NOMO-1 (cell line): ENCODE data around the gene SHC4.
"Not testable (repeated sequence)": the region's sequence is repeated elsewhere in the genome, so short reads cannot be mapped to it uniquely, and the experiment has no call there.

Source experiments
- DNase-seq, 2 experiments: peaks; one replicate each; lab custom pipeline; 2025; ENCODE audit not compliant: unreplicated experiment in 2 of 2; lab: John Stamatoyannopoulos, UW

SHC4 gene

DNA sequence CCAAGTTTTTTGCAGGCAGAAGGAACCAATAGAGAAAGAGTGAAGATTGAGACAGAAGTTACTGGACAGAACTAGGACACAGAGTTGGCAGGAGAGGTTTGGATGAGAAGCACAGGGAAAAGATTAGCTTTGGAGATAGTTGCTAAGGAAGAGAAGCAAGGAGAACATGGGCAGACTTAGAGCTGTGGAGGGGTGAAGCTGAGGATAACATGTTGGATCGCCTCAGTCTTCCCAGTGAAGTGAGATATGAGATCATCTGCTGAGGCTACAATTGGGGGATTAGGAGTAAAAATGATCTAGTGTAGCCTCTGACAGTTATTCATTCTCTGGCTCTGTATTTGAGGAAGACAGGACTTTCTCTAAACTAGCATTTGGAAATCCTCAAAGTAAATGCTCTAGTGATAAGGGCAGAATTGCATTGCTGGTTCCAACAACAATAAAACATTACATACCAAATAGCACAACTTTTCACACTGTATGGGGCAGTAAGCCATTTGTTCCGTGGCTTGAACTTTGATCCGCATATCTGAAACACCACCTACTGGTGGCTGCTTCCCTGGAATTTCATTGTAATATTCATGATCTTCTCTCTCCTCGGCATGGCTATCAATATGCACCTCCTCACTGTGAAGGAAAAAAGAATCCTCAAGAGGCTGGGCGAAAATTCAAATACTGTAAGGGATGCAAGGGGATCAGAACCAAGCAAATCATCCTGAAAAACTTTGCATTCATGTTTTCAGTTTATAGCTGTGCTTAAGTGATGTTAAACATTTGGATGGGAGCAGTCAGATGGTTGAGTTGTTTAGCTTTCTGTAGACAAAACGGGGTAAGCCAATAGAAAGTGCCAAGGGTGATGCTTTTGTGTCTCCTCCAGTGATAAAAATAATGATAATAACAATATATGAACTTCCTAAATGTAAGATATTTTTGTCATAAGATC is 107.9 kb downstream of the SHC4 start:
- DNase-seq, result no peak

DNA sequence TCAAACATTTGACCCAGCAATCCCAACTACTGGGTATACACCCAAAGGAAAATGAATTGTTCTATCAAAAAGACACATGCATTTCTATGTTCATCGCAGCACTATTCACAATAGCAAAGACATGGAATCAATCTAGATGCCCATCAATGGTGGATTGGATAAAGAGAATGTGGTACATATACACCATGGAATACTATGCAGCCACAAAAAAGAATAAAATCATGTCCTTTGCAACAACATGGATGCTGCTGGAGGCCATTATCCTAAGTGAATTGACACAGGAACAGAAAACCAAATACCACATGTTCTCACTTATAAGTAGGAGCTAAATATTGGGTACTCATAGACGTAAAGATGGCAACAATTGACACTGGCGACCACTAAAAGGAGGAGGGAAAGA is 109.3 kb downstream of the SHC4 start:
- not testable (repeated sequence) for DNase-seq

DNA sequence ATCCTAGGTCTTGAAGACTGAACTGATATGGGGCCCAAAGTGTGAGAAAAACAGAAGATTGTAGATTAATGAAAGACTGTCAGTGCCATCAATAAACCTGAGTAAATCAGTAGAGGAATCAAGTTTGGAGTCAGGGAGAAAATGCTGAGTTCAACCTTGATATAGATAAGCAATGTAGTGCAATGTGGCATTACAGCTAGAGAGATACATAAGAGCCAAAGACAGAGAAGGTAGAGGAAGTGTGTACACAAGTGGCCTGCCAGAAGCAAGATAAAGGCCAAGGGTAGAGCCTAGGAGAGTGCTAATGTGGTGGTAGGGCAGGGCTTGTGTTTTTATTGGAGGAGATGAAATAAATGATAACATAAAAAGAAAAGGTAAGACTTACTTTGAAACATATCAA is 111.8 kb downstream of the SHC4 start:
- DNase-seq, result no peak

DNA sequence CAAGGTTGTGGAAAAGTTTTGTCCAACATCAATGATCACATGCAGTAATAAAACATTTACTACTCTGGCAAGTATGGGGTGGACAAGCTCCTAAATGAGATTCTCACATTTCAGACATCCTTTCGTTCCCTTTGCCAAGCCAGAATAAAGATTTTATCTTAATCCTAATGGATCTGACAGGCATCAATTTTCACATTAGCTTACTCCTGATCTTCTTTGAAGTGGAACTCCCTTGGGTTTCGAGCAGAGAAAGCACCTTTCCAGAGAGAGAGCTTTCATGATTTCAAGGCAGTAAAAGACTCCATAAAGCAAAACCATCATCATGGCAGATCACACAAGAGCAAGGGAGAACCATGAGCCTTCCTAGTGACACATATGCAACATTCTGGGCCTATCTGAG is 113.1 kb downstream of the SHC4 start:
- DNase-seq, result no peak

DNA sequence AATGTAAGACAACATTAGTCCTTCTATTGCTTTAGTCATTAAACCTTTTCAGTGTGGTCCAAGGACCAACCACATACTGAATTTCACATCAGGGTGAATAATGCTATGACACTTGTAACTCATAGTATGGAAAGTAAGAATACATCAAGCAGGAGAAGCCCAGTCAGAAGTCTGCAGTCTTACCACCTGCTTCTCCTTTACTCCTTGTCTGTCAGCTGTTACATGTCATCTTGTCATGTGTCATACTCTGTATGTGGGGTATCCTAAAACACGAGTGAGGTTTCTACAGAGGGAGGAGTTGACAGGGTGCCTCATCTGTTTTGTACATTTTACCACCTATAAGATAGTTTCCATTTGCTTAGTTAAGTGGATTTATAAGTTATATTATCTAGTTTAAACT is 118.6 kb downstream of the SHC4 start:
- no peak for DNase-seq

DNA sequence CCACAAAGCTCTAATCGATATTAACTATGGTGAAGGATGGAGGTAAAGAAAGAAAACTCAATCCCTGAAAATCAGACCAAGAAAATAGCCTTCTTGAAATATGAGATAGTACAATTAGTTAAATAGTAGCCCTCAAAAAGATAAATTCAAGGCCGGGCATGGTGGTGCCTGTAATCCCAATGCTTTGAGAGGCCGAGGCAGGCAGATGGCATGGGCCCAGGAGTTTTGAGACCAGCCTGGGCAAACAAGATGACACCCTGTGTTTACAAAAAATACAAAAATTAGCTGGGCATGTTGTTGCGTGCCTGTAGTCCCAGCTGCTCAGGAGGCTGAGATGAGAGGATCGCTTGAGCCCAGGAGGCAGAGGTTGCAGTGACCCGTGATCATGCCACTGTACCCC is 121.2 kb downstream of the SHC4 start:
- no peak for DNase-seq

DNA sequence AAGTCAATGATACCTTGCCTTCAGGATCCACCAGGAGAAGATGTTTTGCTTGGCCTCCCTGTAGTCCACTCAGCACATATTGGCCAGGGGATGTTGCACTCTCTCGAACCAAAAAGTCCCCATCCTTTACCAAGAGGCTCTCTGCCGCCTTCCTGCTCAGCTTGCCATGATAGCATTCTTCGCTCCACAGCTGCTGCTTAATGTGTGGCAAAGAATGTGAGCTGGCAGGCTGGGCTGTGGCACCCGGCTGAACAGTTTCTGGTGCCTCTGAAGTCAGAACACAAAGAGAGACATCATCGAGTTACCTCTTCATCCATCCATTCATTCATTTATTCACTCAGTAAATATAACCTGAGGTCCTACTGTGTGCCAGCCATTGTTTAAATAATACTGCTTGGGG is 129.0 kb downstream of the SHC4 start:
- DNase-seq, result no peak

DNA sequence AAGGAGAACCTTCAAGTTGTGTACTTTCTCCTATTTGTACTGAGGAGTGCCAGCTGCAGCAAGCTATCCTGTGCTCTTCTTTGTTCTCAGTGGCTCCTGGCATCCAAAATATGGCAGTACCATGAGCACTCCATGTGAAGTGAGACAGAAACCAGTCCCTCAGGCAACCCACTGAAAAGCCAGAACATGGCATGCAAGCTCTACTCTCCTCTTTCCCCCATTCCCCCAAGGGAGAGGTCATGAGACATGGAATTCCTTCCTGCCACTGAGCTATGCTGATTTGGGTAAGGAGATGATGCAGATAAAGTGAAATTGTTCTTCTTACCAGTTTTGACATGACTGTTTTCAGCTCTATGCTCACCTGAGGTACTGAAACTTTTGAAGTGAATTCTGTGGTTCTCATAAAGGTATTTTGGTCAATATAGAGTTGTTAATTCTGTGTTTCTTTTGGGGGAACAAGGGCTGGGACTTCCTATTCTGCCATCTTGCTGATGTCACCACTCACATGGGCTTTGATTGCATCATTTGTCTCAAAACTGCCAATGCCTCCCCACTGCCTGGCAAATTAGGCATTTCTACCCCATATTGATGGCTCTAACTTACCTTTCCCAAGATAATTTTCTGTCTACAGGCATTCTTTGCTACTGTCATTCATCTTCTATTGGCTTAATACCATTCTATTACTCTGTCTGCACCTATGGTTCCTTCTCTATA is 130.0 kb downstream of the SHC4 start:
- DNase-seq, result no peak

DNA sequence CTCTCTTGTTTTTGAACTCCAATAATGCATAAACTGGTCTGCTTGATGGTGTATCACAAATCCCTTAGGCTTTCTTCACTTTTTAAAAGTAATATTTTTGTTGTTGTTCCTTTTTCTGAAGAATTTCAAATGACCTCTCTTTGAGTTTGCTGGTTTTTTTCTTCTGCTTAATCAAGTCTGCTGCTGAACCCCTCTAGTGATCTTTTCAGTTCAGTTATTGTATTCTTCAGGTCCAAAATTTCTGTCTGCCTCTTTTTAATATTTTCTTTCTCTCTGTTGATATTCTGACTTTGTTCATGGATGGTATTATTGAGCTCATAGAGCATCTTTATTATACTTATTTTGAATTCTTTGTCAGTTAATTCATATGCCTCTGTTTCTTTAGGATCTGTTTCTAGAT is 131.1 kb downstream of the SHC4 start:
- DNase-seq, result no peak

DNA sequence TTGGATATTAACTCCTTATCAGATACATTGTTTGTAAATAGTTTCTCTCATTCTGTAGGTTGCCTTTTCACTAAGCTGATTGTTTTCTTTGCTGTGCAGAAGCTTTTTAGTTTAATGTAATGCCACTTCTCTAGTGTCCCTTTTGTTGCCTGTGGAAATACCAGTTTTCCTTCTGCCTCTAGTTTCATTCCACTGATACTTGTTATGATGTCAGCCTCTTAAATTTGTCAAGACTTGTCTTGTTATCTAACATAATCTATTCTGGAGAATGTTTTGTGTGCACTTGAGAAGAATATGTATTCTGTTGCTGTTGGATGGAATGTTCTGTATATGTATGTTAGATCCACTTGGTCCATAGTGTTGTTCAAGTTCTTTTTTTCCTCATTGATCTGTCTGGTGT is 134.8 kb downstream of the SHC4 start:
- DNase-seq, result no peak

DNA sequence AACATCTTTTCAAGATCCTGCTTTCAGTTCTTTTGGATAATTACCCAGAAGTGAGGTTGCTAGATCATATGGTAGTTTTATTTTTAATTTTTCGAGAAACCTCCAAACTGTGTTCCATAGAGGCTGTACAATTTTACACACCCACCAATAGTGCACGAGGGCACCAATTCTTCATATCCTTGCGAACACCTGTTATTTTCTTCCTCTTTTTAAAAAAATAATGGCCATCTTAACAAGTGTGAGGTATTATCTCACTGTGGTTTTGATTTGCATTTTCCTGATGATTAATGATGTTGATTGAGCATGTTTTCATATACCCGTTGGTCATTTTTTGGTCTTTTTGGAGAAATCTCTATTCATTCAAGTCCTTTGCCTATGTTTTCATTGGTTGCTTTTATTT is 135.2 kb downstream of the SHC4 start:
- no peak for DNase-seq

DNA sequence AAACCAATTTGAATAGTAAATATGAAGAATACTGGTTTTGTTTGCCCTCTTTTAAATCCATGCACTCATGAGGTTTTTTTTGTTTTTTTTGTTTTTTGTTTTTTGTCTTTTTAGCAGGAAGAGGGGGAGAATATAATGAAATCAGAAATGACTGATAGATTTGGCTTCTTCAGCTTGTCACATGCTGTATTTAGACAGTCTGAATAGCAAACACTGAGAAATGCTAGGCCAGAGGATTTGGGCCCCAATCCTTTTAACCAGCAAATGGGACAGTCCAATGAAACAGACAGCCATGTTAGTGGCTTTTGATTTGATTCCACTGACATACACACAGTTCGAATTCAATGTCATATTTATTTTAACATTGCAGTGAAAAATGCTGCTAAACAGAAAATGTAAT is 138.6 kb downstream of the SHC4 start:
- no peak for DNase-seq

DNA sequence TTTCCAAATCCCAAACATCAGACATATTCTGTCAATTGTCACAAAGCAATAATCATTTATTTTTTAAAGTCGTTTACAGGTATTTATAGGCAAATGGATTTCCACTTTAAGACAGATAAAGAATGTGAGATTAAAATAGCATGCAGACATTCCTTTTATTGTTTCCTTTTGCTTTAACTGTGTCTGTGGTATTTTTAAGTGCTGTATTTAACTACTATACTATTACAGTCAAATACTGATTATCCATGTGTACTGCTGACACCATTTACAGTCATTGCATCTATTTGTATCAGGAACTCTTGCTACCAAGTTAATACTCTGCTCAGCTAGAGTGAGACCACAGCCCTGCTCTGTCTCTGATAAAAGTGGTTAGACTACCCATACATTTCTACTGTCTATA is 140.0 kb downstream of the SHC4 start:
- no peak for DNase-seq

DNA sequence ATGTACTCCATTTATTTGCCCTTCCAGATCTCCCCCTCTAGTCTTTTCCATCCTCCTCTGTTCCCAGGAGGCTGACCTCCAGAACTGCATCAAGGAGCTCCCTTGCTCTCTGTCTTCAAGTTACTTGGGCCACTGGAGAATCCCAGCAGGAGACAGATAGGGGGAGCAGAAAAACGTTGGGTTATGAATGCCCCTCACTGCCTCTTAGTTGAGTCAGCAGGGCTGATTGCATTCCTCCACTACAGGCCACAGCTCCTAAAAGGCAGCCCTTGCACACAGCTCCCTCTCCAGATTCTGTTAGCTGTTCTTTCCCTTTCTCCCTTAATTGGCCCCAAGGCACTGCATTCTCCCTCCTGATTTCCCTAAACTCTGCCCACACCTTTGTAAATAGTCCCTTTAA is 140.5 kb downstream of the SHC4 start:
- no peak for DNase-seq

DNA sequence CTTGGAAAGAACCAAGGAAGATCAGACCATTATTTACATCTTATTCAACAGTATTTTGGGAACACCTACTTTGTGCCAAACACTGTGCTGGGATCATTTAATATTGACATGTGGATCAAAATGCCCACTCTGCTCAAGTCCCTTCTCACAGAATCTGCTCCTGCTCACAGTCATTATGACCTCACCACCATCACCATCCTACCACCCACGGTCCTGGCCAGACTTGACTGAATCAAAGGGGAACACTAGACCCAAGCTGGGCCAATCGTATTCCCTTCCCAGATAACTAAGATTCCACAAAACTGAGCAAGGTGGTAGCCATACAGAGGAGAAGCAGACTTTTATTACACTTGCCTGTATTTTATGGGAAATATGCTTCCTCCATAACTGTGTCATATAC is 149.4 kb downstream of the SHC4 start:
- no peak for DNase-seq

DNA sequence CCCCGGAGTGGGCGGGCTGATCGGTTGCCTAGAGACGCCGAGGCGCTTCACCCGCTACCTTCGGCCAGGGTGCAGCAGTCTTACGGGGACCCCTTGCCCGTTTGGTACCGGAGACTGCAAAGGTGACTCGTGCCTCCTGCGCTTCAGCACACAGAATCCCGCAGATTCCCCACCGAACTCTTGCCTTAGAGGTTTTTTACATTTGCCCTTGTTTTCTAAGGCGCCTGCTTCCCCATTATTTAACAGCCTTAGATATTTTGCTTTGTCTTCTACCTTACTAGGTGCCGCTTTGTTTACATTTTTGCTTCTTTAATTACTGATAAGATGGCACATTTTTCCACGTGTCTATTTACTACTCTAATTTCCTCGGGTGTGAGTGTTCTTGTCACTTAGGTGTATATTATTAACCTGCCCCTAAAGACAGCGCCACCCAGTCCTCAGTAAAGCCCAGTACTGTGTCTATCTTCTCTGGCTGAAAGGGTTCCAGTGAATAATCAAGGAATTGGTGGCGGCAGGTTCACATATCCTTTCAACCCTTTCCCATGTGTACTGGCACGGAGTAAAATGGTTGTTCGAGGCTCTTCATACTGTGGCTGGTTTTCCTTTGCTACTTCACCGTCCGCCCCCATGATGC is 152.3 kb downstream of the SHC4 start:
- no peak for DNase-seq

DNA sequence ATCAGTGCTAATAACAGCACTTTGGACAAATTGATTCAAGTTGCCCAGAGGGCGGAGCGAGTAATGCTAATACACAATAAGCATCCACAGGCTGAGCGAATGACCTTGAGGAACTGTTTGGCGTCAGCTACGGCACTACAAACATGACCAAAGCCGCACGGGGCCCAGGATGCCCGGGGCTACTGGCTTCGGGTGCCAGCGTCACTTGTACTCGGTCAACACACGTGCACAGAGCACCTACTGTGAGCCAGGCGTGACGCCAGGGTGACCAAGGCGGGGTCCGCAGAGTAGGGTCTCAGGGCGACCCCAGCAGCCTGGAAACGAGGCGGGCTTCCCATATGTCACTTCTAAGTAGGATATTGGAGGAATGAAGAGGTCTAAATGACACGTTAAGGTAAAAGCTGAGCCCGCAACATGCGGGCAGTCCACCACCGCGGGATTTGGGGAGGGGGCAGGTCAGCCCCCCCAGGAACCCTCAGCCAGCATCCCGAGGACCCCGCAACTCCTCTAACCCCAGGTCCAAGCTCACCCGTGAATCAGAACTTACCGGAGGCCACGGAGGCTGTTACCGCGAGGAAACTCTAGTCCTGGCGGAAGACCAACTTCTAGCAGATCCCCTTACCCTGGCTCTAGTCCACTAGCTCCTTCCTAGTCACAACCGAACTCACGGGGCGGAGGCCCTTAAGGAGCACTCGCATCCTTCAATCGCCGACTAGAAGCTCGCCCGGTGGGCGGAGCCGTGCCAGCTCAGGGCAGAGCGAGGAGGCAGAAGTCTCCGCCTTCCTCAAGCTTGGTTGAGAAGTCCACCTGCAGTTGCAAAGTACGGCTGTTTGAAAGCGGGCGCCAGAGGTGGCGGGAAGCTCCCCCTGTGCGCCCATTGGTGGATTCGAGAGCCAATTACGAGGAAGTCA is 153.1 kb downstream of the SHC4 start, which contains the start of gene CEP152:
TSS of gene CEP152 (minus strand) at position 656 of the 911 bp plus-strand sequence. CDS start 5,420 bp downstream, outside the sequence.
- peak; percentile 98 to 99 for DNase-seq

DNA sequence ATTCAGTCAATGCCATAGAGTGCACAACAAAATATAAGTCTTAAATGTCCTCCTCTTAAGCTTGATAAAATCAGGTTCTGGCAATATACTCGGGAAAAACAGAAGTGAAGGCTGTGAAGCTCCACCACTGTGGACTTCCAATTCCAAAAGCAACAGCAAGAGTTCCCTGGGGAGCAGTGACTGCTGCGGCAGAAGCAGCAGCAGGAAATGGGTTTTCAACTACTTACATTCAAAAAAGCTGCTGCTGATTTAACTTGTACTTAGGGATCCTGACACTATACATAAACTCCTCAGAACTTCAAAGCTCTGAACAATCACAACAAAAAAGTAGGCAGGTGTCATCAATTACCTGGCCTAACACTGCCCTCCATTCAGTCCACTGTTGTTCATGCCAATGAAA is 157.6 kb downstream of the SHC4 start:
- DNase-seq, result no peak

DNA sequence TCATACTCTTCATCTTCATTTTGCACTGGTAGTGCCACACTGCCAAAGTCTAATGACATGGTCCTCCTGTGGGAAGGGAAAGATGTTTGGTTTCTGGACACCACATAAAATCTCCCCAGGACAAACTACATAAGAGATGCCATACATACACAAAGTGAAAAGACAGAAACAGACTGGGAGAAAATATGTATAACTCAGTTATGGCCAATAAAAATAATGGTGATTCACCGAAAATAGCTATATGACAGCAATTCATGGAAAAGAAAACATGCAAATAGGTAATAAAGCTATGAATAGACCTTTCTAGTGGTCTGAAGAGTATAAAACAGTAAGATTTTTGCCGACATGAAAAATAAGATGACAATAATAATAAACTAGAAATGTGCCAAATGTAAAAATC is 158.1 kb downstream of the SHC4 start:
- DNase-seq, result no peak

DNA sequence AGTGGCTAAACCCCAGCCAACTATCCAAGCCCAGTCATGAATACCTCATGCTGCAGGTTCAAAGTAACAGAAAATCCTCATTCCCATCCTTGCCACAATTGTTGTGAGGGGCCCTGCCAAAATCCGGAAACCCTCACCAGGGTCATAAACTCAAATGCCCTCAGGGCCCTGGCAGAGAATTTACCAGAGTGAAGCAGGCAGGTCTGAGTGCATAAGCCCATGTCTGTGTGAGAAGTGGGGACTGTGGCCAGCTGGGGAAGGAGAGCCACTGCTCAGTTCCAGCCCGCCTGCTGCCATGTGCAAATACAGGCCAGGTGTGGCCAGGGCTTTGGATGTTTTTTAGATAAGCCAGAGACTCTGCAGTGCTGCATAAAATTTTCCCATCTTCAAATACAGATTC is 159.8 kb downstream of the SHC4 start:
- DNase-seq, result no peak

DNA sequence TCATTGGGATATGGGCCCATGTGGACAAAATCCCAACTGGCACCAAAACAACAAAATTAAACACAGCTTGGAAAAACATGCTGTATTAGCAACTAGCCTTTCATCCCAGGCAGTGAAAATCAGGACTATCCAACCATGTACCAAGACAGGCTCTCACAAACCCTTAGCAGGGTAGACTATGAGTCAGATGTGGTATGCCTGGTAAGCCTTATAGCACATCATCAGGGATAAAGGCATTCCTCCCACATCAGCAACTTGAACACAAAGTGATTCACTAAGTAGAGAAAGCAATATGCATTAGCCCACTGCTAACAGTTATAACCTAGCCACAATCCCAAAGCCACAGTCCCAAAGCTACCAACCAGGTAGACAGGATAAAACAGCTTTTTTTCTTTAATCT is 160.9 kb downstream of the SHC4 start:
- no peak for DNase-seq
